Liver (tissue), 9 donors: ENCODE results near the gene ZNF438. TPM values are rescaled to one million over a fixed set of nuclear protein-coding genes. Genes with fewer than 3 reads are reported as not detected.

Experiments used
- DNase-seq: peaks from one replicate; pipeline ENCODE4 v3.0.0-alpha.2; 2017; ENCODE audit warnings: low spot score
- H3K27ac ChIP-seq, 2 donors: one replicate each; pipeline ENCODE4 v1.7.0; 2013; ENCODE audit warnings: inconsistent platforms in 2 of 2, low read length in 2 of 2, control low read depth in 1 of 2, low read depth in 1 of 2, mild to moderate bottlenecking in 1 of 2
- H3K27me3 ChIP-seq, 4 donors: one replicate each; pipeline versions ENCODE4 v1.6.1 to v1.7.0; 2013; ENCODE audit warnings: low read length in 3 of 4, inconsistent platforms in 1 of 4, mild to moderate bottlenecking in 1 of 4, moderate library complexity in 1 of 4; ENCODE audit not compliant: control insufficient read depth in 4 of 4, insufficient read depth in 4 of 4
- H3K36me3 ChIP-seq, 4 donors: one replicate each; pipeline versions ENCODE4 v1.6.1 to v1.7.0; 2013; ENCODE audit warnings: low read length in 3 of 4, mild to moderate bottlenecking in 3 of 4, low read depth in 1 of 4, moderate library complexity in 1 of 4; ENCODE audit not compliant: control insufficient read depth in 4 of 4, insufficient read depth in 3 of 4
- H3K4me1 ChIP-seq, 4 donors: one replicate each; pipeline versions ENCODE4 v1.6.1 to v1.7.0; 2013; ENCODE audit warnings: low read length in 3 of 4, mild to moderate bottlenecking in 3 of 4, moderate library complexity in 1 of 4; ENCODE audit not compliant: control insufficient read depth in 4 of 4, insufficient read depth in 4 of 4
- H3K4me3 ChIP-seq, 3 donors: one replicate each; pipeline versions ENCODE4 v1.6.1 to v1.7.0; 2013; ENCODE audit warnings: low read length in 3 of 3, control low read depth in 1 of 3, low read depth in 1 of 3, mild to moderate bottlenecking in 1 of 3
- H3K9ac ChIP-seq, 2 donors: one replicate each; pipeline ENCODE4 v1.7.0; 2013; ENCODE audit warnings: low read length in 2 of 2, mild to moderate bottlenecking in 2 of 2, moderate library complexity in 2 of 2, control low read depth in 1 of 2, low read depth in 1 of 2
- H3K9me3 ChIP-seq, 4 donors: one replicate each; pipeline versions ENCODE4 v1.6.1 to v1.7.0; 2013; ENCODE audit warnings: low read length in 3 of 4; ENCODE audit not compliant: control insufficient read depth in 4 of 4
- EGR1 ChIP-seq, 2 donors: IDR thresholded peaks; 2 replicates each; pipeline ENCODE4 v1.6.1; 2016 to 2018; ENCODE audit warnings: antibody characterized with exemption in 2 of 2, low read depth in 2 of 2
- FOXA1 ChIP-seq: IDR thresholded peaks from 2 replicates; pipeline ENCODE4 v1.6.1; 2016; ENCODE audit warnings: antibody characterized with exemption
- FOXA2 ChIP-seq: IDR thresholded peaks from 2 replicates; pipeline ENCODE4 v1.6.1; 2016; ENCODE audit warnings: antibody characterized with exemption
- GABPA ChIP-seq, 2 donors: IDR thresholded peaks in 1 of 2; conservative IDR thresholded peaks in 1 of 2; 2 replicates each; pipeline ENCODE4 v1.6.1; 2016; ENCODE audit warnings: antibody characterized with exemption in 2 of 2, mild to moderate bottlenecking in 1 of 2, moderate library complexity in 1 of 2
- HNF4A ChIP-seq, 2 donors: conservative IDR thresholded peaks; 2 replicates each; pipeline ENCODE4 v1.6.1; 2016; ENCODE audit warnings: antibody characterized with exemption in 2 of 2, mild to moderate bottlenecking in 2 of 2
- HNF4G ChIP-seq: IDR thresholded peaks from 2 replicates; pipeline ENCODE4 v1.6.1; 2016; ENCODE audit warnings: antibody characterized with exemption
- JUND ChIP-seq, 2 donors: IDR thresholded peaks; 2 replicates each; pipeline ENCODE4 v1.6.1; 2016; ENCODE audit warnings: antibody characterized with exemption in 2 of 2
- NR2F2 ChIP-seq: IDR thresholded peaks from 2 replicates; pipeline ENCODE4 v1.6.1; 2016; ENCODE audit warnings: antibody characterized with exemption
- RAD21 ChIP-seq, 2 donors: IDR thresholded peaks; 2 replicates each; pipeline ENCODE4 v1.6.1; 2016; ENCODE audit warnings: antibody characterized with exemption in 2 of 2, mild to moderate bottlenecking in 2 of 2
- RXRA ChIP-seq, 2 donors: IDR thresholded peaks; 2 replicates each; pipeline ENCODE4 v1.6.1; 2017 to 2018; ENCODE audit warnings: antibody characterized with exemption in 2 of 2, mild to moderate bottlenecking in 1 of 2
- SP1 ChIP-seq: IDR thresholded peaks from 2 replicates; pipeline ENCODE4 v1.6.1; 2018; ENCODE audit warnings: antibody characterized with exemption, mild to moderate bottlenecking
- TAF1 ChIP-seq: conservative IDR thresholded peaks from 2 replicates; pipeline ENCODE4 v1.6.1; 2016; ENCODE audit warnings: antibody characterized with exemption, mild to moderate bottlenecking
- YY1 ChIP-seq: IDR thresholded peaks from 2 replicates; pipeline ENCODE4 v1.6.1; 2016; ENCODE audit warnings: antibody characterized with exemption, mild to moderate bottlenecking
- WGBS: extraction: QIAGEN DNeasy Blood & Tissue Kit; methylation state at CpG from one replicate; pipeline ENCODE4 v1.1.7; 2013; 5-methylcytosine and 5-hydroxymethylcytosine counted together
- polyA plus RNA-seq, 2 donors: library from polyadenylated mRNA; stranded (reverse) in 1 of 2; unstranded in 1 of 2; fragments of 200-250 nt in 1 of 2; fragments of >200 nt in 1 of 2; fragmentation: Nextera tagmentation in 1 of 2; extraction: Ambion mirVana in 1 of 2; gene quantifications; one replicate each; pipeline versions ENCODE4 v1.2.1 to v1.2.3, GENCODE V29; 2013 to 2015
- total RNA-seq, 2 donors: library from RNA; depleted of rRNA; stranded (reverse); fragments of >200 nt; gene quantifications; one replicate each; pipeline ENCODE4 v1.2.3, GENCODE V29; 2014
- TF ChIP-seq, protein P1 (sequence below): IDR thresholded peaks from 2 replicates; pipeline ENCODE4 v1.6.1; 2016; ENCODE audit warnings: antibody characterized with exemption
- TF ChIP-seq, protein P2 (sequence below): IDR thresholded peaks from 2 replicates; pipeline ENCODE4 v1.6.1; 2016; ENCODE audit warnings: antibody characterized with exemption
- TF ChIP-seq, protein P3 (sequence below): IDR thresholded peaks from 2 replicates; pipeline ENCODE4 v1.6.1; 2016; ENCODE audit warnings: antibody characterized with exemption
- TF ChIP-seq, protein P4 (sequence below): fragments of 150-350 bp; IDR thresholded peaks from 2 replicates; pipeline ENCODE4 v1.5.1; 2017; ENCODE audit warnings: improper control_type of control experiment, low read depth, low read length; ENCODE audit not compliant: missing input control
- TF ChIP-seq, protein P5 (sequence below): IDR thresholded peaks from 2 replicates; pipeline ENCODE4 v1.6.1; 2016; ENCODE audit warnings: antibody characterized with exemption, mild to moderate bottlenecking
- donor health status: healthy.
- donor health status: healthy.
- donor health status: healthy.
- donor health status: healthy.
- donor health status: healthy.

Gene ZNF438
- total and polyA plus RNA-seq, 4 donors, result 1.9 to 2.9 (median 2.2) TPM

DNA sequence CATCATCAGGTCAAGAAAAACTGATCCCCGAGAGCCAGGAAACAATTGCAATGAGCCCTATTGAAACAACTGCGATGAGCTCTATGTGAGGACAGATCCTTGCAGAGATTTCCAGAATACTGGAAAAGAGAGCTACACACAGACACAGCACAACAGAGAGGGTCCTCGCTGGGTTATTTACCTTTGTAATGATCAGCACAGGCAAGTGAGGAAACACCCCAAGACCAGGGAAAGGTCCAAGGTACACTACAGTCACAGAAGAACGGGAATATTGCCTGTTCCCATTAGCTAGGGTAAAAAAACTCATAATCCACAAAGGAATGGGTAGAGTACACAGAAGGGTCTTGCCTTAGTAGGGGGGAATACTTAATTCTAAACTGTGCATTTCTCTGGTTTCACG lies 152.7 kb downstream of the ZNF438 start:
- Histone ChIP-seq H3K9ac (no peak overlapping the region), H3K36me3 (peaks cover 0 to 1% (median 0%) of the 10 kb centered on the region in 4 donors), H3K27ac (no peak overlapping the region), H3K4me1 (no peaks in the 10 kb centered on the region), H3K9me3 (no peaks in the 10 kb centered on the region), H3K27me3 (no peaks in the 10 kb centered on the region), H3K4me3 (no peak overlapping the region)
- no peak for DNase-seq
- no peak for TF ChIP-seq FOXA1
- TF ChIP-seq, protein P1, sequence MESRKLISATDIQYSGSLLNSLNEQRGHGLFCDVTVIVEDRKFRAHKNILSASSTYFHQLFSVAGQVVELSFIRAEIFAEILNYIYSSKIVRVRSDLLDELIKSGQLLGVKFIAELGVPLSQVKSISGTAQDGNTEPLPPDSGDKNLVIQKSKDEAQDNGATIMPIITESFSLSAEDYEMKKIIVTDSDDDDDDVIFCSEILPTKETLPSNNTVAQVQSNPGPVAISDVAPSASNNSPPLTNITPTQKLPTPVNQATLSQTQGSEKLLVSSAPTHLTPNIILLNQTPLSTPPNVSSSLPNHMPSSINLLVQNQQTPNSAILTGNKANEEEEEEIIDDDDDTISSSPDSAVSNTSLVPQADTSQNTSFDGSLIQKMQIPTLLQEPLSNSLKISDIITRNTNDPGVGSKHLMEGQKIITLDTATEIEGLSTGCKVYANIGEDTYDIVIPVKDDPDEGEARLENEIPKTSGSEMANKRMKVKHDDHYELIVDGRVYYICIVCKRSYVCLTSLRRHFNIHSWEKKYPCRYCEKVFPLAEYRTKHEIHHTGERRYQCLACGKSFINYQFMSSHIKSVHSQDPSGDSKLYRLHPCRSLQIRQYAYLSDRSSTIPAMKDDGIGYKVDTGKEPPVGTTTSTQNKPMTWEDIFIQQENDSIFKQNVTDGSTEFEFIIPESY, result no peak
- TF ChIP-seq, protein P2, sequence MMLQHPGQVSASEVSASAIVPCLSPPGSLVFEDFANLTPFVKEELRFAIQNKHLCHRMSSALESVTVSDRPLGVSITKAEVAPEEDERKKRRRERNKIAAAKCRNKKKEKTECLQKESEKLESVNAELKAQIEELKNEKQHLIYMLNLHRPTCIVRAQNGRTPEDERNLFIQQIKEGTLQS, result no peak
- TF ChIP-seq YY1, result no peak
- TF ChIP-seq RXRA (IDR thresholded peaks at IDR 0.05), result no peak
- TF ChIP-seq, protein P3, sequence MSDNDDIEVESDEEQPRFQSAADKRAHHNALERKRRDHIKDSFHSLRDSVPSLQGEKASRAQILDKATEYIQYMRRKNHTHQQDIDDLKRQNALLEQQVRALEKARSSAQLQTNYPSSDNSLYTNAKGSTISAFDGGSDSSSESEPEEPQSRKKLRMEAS, result no peak
- TF ChIP-seq FOXA2, result no peak
- TF ChIP-seq TAF1, result no peak
- TF ChIP-seq, protein P4, sequence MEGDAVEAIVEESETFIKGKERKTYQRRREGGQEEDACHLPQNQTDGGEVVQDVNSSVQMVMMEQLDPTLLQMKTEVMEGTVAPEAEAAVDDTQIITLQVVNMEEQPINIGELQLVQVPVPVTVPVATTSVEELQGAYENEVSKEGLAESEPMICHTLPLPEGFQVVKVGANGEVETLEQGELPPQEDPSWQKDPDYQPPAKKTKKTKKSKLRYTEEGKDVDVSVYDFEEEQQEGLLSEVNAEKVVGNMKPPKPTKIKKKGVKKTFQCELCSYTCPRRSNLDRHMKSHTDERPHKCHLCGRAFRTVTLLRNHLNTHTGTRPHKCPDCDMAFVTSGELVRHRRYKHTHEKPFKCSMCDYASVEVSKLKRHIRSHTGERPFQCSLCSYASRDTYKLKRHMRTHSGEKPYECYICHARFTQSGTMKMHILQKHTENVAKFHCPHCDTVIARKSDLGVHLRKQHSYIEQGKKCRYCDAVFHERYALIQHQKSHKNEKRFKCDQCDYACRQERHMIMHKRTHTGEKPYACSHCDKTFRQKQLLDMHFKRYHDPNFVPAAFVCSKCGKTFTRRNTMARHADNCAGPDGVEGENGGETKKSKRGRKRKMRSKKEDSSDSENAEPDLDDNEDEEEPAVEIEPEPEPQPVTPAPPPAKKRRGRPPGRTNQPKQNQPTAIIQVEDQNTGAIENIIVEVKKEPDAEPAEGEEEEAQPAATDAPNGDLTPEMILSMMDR, result no peak
- no peak for TF ChIP-seq SP1
- no peak for TF ChIP-seq HNF4G
- no peak for TF ChIP-seq EGR1 (IDR thresholded peaks at IDR 0.05; ENCODE audit: low read depth in 2 of 2)
- TF ChIP-seq GABPA (IDR thresholded peaks at IDR 0.05 in 1 of 2, conservative IDR thresholded peaks at IDR 0.05 in 1 of 2), result no peak
- no peak for TF ChIP-seq HNF4A (conservative IDR thresholded peaks at IDR 0.05)
- TF ChIP-seq JUND (IDR thresholded peaks at IDR 0.05), result no peak
- TF ChIP-seq, protein P5, sequence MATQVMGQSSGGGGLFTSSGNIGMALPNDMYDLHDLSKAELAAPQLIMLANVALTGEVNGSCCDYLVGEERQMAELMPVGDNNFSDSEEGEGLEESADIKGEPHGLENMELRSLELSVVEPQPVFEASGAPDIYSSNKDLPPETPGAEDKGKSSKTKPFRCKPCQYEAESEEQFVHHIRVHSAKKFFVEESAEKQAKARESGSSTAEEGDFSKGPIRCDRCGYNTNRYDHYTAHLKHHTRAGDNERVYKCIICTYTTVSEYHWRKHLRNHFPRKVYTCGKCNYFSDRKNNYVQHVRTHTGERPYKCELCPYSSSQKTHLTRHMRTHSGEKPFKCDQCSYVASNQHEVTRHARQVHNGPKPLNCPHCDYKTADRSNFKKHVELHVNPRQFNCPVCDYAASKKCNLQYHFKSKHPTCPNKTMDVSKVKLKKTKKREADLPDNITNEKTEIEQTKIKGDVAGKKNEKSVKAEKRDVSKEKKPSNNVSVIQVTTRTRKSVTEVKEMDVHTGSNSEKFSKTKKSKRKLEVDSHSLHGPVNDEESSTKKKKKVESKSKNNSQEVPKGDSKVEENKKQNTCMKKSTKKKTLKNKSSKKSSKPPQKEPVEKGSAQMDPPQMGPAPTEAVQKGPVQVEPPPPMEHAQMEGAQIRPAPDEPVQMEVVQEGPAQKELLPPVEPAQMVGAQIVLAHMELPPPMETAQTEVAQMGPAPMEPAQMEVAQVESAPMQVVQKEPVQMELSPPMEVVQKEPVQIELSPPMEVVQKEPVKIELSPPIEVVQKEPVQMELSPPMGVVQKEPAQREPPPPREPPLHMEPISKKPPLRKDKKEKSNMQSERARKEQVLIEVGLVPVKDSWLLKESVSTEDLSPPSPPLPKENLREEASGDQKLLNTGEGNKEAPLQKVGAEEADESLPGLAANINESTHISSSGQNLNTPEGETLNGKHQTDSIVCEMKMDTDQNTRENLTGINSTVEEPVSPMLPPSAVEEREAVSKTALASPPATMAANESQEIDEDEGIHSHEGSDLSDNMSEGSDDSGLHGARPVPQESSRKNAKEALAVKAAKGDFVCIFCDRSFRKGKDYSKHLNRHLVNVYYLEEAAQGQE, result no peak
- no peak for TF ChIP-seq NR2F2
- TF ChIP-seq RAD21 (IDR thresholded peaks at IDR 0.05), result no peak
- 94% methylated on average over 5 of the region's 5 CpGs for WGBS
